Lower lobe of right lung (tissue), 2 donors: Measurements from ENCODE around the gene C14orf93. TPM values are rescaled to one million over a fixed set of nuclear protein-coding genes. Genes with fewer than 3 reads are reported as not detected.
"Not testable (repeated sequence)": the region's sequence is repeated elsewhere in the genome, so short reads cannot be mapped to it uniquely, and the experiment has no call there.

Experiments
- ATAC-seq, 2 donors: fragments of 200-7000 bp; cut with Tn5 transposase; one replicate each; pipeline ENCODE4 v1.9.1; 2020 to 2022; ENCODE audit warnings: mild to moderate bottlenecking in 2 of 2, moderate library complexity in 2 of 2
- DNase-seq: peaks from one replicate; pipeline ENCODE4 v3.0.0-alpha.2; 2020
- H3K27ac ChIP-seq: fragments of 200-600 bp; one replicate; pipeline ENCODE4 v1.8.0; 2022
- H3K27me3 ChIP-seq: fragments of 200-600 bp; one replicate; pipeline ENCODE4 v1.8.0; 2022; ENCODE audit warnings: low read depth
- H3K36me3 ChIP-seq: fragments of 200-600 bp; one replicate; pipeline ENCODE4 v1.8.0; 2022; ENCODE audit warnings: mild to moderate bottlenecking
- H3K4me1 ChIP-seq: fragments of 200-600 bp; one replicate; pipeline ENCODE4 v1.8.0; 2022
- H3K4me3 ChIP-seq: fragments of 200-600 bp; one replicate; pipeline ENCODE4 v1.8.0; 2022; ENCODE audit warnings: mild to moderate bottlenecking
- H3K9me3 ChIP-seq: fragments of 200-600 bp; one replicate; pipeline ENCODE4 v1.8.0; 2022
- intact Hi-C: fragments of 100-400 bp; cut with DNase I; formaldehyde crosslinking; loops from one replicate; pipeline ENCODE4 v1.11.0; 2022
- total RNA-seq: library from RNA; stranded (reverse); fragmentation: NEBNext Ultra II Directional; extraction: Animal tissue kit (Norgen Biotek cat#: 25700); gene quantifications from one replicate; pipeline ENCODE4 v1.2.1, GENCODE V29; 2021
- TF ChIP-seq, protein P1 (sequence below): fragments of 200-600 bp; IDR thresholded peaks from one replicate; pipeline ENCODE4 v1.8.0; 2022; ENCODE audit warnings: antibody characterized with exemption, mild to moderate bottlenecking
- donor health status: DM: no; HTN: yes; CAD: no; lungs with severe emphysema.

The C14orf93 gene
- total RNA-seq, 1 donor from 2014 or later: 9.8 TPM

DNA sequence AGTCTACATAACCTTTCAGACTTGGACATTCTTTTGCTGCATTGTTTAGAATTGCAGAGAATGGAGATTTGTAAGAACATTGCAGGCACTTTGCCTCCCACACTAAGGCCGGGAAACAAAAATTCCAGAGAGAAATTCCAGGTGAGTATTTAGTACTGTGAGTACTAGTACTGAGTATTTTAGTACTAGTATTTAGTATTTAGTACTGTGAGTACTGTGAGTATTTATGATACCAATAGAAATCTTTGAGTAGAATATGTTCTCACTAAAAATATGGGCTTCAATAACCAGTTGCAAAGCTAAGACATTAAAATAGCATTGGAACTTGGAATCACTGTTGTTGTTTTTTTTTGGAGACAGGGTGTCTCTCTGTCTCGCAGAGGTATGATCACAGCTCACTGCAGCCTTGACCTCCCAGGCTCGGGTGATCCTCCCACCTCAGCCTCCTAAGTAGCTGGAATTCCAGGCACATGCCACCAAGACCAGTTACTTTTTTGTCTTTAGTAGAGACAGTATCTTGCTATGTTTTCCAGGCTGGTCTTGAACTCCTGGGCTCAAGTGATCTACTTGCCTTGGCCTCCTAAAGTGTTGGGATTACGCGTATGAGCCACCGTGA, 47.8 kb downstream of the C14orf93 start:
- intact Hi-C loops: no loop called here
- ATAC-seq (no peak), DNase-seq (no peak)
- H3K4me1 ChIP-seq: peaks cover 5% of the 10 kb centered on the region
- H3K27ac ChIP-seq: no peak overlapping the region
- H3K36me3 ChIP-seq: no peaks in the 10 kb centered on the region
- no peaks in the 10 kb centered on the region for H3K9me3 ChIP-seq
- TF ChIP-seq, protein P1, sequence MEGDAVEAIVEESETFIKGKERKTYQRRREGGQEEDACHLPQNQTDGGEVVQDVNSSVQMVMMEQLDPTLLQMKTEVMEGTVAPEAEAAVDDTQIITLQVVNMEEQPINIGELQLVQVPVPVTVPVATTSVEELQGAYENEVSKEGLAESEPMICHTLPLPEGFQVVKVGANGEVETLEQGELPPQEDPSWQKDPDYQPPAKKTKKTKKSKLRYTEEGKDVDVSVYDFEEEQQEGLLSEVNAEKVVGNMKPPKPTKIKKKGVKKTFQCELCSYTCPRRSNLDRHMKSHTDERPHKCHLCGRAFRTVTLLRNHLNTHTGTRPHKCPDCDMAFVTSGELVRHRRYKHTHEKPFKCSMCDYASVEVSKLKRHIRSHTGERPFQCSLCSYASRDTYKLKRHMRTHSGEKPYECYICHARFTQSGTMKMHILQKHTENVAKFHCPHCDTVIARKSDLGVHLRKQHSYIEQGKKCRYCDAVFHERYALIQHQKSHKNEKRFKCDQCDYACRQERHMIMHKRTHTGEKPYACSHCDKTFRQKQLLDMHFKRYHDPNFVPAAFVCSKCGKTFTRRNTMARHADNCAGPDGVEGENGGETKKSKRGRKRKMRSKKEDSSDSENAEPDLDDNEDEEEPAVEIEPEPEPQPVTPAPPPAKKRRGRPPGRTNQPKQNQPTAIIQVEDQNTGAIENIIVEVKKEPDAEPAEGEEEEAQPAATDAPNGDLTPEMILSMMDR: no peak
- no peak overlapping the region for H3K4me3 ChIP-seq
- H3K27me3 ChIP-seq: no peaks in the 10 kb centered on the region

DNA sequence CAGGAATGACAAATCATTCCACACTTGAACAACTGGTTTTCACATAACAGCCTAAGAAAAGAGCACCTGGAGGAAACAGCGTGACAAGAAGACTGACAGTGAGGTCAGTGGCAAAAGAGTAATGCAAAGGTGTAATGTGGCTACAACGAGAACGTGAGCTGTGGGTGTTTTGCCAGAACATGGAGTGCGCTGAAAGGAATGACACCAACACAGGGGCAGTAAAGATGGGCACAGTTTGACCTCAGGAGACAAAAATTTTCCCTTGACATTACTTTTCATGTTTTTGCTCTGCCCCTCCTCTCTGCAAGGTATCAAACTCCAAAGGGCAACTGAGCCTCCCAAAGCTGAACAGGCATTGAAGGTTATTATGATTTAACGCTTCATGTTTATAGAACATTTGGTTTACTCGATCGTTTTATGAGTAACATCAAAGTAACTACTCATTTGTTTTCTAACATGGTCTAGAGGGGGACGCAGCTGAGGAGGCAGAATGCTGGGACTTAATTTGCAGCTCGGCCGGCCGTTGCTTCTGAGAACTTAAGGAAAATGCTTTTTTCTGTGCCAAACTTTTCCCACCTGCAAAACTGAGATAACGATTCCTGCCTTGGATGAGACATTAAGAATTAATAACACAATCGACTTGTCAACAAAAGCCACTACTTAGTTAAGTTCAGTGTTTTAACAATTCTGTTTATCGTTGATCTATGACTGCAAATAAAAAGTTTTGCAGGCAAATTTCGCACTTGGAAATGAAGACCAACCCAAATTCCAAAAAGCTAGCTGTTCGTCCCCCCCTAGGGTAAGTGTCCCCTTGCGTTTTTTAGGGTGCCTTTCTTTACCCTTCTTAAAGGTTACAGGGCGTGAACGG, 54.0 kb downstream of the C14orf93 start:
- intact Hi-C loops: no loop called here
- DNase-seq: no peak
- H3K27me3 ChIP-seq: no peaks in the 10 kb centered on the region
- peaks cover 17% of the 10 kb centered on the region for H3K36me3 ChIP-seq
- no peaks in the 10 kb centered on the region for H3K9me3 ChIP-seq
- TF ChIP-seq, protein P1: no peak
- H3K4me1 ChIP-seq: peaks cover 22% of the 10 kb centered on the region
- peak overlapping the region; percentile 96 for H3K27ac ChIP-seq
- ATAC-seq: no peak
- H3K4me3 ChIP-seq: peak overlapping the region; percentile 74

DNA sequence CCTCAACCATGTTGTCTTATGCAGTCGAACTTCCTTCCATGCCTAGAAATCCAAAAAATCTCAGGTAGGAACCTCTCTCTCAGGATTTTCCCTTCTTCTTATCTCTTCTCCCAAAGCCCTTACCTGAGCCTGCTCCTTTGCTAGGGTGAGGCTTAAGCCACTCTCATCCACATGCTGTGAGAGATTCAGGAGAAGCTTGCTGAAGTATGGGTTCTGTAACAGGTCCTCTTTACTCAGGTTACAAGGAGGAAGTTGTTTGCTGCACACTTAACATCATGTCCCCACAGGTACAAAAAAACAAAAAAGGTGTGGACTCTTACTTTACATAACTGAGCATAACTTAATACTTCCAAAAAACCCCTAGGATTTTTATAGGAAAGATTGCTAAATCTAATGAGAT, 57.5 kb downstream of the C14orf93 start:
- peaks cover 50% of the 10 kb centered on the region for H3K36me3 ChIP-seq
- H3K4me3 ChIP-seq: no peak overlapping the region
- peaks cover 19% of the 10 kb centered on the region for H3K4me1 ChIP-seq
- ATAC-seq (peak; percentile 71 to 74), DNase-seq (no peak)
- no peaks in the 10 kb centered on the region for H3K27me3 ChIP-seq
- no peaks in the 10 kb centered on the region for H3K9me3 ChIP-seq
- intact Hi-C loops: no loop called here
- TF ChIP-seq, protein P1: no peak
- H3K27ac ChIP-seq: peak overlapping the region; percentile 59

DNA sequence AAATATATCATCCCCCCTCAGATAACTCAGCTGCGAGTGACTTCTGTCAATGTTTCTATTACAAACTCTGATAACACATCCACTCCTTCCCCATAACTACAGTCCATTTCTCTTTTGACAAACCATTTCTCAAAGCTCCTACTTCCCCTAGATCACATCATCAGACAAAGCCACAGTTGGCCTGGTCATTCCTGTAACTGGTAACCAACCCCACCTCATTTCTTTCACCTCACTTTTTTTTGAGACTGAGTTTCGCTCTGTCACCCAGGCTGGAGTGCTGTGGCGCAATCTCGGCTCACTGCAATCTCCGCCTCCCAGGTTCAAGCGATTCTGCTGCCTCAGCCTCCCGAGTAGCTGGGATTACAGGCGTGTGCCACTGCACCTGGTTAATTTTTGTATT, 58.1 kb downstream of the C14orf93 start:
- intact Hi-C loops, H3K4me3 ChIP-seq, H3K9me3 ChIP-seq, H3K27me3 ChIP-seq: not testable (repeated sequence)
- ATAC-seq (peak; percentile 69 to 70), DNase-seq (peak; percentile 71)
- Histone ChIP-seq H3K36me3 (peaks cover 56% of the 10 kb centered on the region), H3K27ac (peak overlapping the region; percentile 59), H3K4me1 (peaks cover 15% of the 10 kb centered on the region)

DNA sequence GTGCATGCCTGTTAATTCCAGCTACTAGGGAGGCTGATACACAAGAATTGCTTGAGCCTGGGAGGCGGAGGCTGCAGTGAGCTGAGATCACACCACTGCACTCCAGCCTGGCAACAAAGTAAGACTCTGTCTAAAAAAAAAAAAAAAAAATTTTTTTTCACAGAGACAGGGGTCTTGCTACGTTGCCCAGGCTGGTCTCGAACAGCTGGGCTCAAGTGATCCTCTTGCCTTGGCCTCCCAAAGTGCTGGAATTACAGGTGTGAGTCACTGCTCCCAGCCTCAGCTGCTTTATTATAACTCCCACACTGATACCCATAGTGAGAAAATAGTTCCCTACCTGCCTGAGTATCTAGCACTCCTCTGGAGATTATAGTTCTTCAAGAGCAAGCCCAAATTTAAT, 64.3 kb downstream of the C14orf93 start:
- no peaks in the 10 kb centered on the region for H3K4me1 ChIP-seq
- intact Hi-C loops: no loop called here
- no peak overlapping the region for H3K27ac ChIP-seq
- H3K27me3 ChIP-seq: no peaks in the 10 kb centered on the region
- TF ChIP-seq, protein P1: no peak
- peaks cover 69% of the 10 kb centered on the region for H3K36me3 ChIP-seq
- H3K4me3 ChIP-seq: no peak overlapping the region
- ATAC-seq: no peak
- no peak for DNase-seq
- H3K9me3 ChIP-seq: no peaks in the 10 kb centered on the region

DNA sequence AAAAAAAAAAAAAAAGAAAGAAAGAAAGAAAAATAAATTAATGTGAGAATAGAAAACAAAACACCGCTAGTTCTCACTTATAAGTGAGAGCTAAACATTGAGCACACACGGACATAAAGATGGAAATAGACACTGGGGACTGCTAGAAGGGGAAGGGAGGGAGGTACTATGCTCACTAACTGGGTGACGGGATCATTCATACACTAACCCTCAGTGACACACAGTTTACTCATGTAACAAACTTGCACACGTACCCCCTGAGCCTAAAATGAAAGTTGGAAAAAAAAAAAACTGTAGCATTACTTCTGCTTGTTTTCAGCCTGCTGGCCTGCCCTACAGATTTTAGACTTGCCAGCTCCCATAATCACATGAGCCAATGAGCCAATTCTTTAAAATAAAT, 70.3 kb downstream of the C14orf93 start:
- ATAC-seq (no peak), DNase-seq (no peak)
- intact Hi-C loops: no loop called here
- H3K27ac ChIP-seq: no peak overlapping the region
- H3K4me1 ChIP-seq: no peaks in the 10 kb centered on the region
- H3K27me3 ChIP-seq: no peaks in the 10 kb centered on the region
- TF ChIP-seq, protein P1: no peak
- H3K4me3 ChIP-seq: no peak overlapping the region
- H3K9me3 ChIP-seq: no peaks in the 10 kb centered on the region
- peaks cover 13% of the 10 kb centered on the region for H3K36me3 ChIP-seq
